AML-193 (cell line): ENCODE measurements around the gene EEF1AKMT3.

Source experiments
- DNase-seq, 2 experiments: peaks; one replicate each; lab custom pipeline; 2025; lab: John Stamatoyannopoulos, UW

Gene EEF1AKMT3

DNA sequence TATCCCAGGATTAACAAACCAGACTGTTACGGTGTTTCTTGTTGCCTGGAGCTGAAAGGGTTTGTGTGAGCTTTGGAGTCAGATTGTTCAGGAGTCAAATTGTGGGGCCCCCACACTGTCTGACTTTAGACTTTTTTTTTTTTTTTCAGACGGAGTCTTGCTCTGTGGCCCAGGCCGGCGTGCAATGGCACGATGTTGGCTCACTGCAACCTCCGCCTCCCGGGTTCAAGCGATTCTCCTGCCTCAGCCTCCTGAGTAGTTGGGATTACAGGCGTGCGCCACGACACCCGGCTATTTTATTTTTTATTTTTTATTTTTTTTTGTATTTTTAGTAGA is 11.0 kb downstream of the EEF1AKMT3 start:
- no peak for DNase-seq

DNA sequence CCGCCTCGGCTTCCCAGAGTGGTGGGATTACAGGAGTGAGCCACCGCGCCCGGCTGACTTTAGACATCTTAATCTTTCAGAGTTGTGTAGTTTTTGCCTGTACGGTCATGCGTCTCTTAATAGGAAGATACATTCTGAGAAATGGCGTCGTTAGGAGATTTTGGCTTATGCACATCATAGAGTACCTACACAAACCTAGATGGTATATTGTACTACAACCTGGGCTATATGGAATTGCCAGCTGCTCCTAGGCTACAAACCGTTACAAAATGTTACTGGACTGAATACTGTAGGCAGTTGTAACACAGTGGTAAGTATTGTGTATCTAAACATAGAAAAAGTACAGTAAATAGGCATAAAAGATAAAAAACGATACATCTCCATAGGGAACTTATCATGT is 11.4 kb downstream of the EEF1AKMT3 start:
- no peak for DNase-seq

DNA sequence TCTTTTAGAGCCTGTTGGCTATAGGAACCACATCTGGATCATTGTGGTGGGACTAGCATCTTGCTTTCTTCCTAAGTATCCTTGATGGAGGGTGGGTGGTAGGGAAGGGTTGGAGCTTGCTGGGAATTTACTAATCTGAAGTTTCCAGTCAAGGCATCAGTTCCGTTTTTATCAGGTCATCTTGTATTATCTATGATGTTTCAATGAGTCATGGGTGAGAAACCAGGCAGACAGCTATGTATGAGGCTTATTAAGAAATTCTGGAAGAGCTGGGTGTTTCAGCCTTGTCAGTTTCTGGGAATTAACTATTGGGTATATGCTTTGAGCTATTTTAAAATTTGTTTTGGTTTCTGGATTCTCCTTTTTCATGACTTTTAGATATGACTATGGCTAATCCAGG is 21.5 kb downstream of the EEF1AKMT3 start:
- no peak for DNase-seq

DNA sequence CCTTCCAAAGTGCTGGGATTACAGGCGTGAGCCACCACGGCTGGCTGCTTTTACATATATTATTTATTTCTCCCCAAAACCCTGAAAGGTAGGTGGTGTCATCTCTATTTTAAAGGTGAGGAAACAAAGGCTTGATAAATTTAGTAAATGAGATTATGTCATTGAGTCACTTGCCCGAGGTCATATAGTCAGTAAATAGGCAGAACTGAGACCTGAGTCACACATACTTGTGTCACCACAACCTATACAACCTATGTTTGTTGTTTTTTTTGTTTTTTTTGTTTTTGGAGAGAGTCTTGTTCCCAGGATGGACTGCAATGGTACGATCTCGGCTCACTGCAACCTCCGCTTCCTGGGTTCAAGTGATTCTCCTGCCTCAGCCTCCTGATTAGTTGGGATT is 22.9 kb downstream of the EEF1AKMT3 start:
- no peak for DNase-seq

DNA sequence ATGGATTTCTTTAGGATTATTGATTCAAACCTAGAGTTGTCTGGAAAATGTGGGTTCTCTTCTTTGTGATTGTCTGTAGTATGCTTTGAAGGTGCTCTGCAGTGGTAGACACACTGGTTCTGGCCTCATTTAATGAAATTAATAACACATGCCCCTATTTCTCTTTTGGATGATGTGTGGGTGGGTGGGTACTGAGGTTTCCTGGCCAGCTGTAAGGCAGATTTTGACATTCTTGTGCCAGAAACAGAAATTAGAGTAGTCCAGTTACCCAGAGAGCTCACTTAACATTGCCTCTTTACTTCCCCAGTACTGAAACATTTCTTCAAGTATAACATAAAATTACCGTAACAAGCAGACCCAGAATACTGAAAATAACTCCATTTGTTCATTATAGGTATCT is 24.6 kb downstream of the EEF1AKMT3 start:
- no peak for DNase-seq

DNA sequence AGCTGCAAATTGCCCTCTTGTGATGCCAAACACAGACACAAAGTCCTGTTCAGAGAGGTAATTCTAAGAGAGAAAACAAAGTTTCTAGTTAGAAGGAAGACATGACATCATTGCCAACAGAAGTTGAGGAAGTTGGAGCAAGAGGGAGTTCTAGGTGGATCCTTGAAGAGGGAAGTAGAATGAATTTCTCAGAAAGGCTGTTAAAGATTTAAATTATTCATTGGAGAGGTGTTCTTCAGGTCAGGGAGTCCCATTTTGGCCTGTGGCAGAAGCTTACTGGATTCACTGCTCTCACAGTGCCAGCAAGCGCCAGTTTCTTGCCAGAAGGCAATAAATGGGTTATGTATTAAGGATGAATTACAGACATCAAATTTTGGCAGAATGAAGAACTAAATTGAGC is 25.5 kb downstream of the EEF1AKMT3 start:
- DNase-seq: peak; percentile 47 to 51

DNA sequence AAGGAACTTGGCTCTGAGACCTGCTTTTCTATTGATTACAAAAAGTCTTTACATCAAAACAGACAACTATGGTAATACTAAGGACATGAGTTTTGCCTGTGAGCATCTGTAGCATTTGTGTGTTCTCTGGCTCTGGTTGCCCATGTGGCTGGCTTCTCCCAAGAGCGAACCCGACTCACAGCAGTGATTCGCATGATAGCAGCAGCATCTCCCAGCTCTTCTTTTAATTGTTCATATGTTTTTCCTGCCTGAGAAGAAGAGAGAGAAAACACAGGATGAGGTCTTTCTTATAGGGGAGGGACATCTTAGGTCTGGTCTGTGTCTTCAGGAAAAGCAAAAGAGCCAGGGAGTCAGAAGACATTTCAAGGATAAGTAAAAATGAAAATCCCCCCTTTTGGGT is 28.6 kb downstream of the EEF1AKMT3 start:
- DNase-seq: no peak

DNA sequence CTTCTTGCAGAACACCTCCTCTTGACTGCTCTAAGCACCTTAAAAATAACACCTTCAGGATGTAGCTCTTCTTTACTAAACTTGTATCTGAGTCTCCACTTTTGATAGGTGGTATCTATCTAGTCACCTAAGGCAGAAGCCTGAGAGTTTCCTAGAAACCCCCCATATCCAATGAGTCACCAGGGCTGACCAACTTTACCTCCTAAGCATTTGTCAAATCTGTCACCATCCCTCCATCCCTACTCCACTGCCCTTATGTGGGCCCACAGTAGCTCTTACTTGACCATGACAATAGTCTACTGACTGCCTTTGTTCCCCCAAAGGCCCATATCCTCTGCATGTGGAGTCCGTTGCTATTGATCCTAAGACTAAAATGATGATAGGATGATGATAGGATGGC is 30.2 kb downstream of the EEF1AKMT3 start:
- no peak for DNase-seq

DNA sequence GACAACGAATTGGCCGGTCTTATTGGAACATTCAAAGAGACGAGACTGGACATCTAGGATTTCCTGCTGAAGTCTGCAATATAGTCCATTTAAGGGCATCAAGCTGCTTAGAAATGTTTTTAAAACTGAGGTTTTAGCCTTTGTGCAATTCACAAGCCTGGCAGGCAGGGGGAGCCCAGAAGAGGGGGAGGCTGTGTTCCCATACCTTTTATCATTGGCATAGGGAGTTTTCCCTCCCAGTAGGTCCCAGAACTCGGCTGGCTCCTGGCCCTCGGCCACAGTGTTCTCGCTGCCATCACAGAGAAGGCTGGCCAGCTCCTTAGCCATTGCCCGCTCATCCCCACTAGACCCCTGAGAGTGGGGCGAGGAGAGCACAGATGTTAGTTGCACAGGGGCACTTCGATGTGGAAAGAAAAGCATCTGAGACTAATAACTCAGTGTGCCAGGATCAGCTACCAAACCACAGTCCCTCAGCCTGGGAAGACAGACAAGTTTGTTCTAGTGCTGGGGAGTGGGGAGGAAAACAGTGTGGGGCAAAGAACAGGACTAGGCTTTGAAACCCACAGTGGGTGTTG is 31.0 kb downstream of the EEF1AKMT3 start:
- peak; percentile 7 to 45 for DNase-seq

DNA sequence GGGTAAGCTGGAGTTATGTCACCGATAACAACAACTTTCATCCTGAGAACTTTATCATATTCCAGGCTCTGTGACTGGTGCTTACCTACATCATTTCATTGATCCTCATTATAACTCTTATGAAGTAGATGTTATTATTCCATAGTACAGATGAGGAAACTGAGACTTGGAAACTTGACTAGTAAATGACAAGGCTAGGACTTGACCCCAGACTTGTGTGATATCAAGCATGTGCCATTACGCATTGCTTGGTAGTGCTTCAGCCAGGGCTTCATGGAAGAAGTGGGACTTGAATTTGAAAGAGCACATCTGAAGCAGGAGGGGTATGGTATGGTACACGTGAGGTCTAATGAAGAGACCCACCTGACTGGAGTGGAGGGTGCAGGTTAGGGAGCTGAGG is 34.3 kb downstream of the EEF1AKMT3 start:
- DNase-seq: no peak

DNA sequence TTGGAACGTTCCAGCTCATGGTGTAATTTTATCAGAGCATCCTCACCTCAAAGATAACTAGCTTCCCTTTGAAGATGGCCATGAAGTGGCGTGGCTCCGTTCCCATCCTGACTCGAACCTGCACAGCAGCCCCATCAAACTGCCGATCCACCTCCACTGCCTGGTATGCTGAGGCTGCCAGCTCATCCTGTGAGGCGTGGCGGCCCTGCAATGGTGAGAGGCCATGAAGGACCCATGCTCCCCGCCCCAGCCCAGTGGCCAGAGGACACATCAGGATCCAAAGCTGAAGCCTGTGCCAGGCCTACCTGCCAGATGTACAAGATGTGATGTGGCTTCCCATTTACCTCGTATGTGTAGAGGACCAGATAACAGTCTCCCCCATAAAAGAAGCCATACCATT is 34.9 kb downstream of the EEF1AKMT3 start:
- DNase-seq: no peak

DNA sequence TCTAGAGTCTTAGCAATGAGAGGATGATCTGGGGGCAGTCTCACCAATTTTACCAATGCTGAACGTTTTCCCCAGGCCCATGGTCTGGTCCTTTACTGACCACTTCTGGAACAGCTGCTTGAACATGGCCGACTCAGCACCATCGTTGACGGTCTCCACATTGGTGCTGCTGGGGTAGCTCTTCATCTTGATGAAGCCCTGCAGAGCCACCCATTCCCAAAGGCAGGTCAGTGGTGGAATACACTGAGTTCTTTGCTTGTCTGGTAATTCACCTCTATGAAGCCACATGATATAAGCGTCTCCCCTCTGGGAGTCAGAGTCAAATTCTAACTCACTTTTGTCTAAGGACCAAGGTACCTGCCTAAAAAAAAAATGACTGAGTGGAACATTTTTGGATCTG is 35.9 kb downstream of the EEF1AKMT3 start:
- DNase-seq: no peak

DNA sequence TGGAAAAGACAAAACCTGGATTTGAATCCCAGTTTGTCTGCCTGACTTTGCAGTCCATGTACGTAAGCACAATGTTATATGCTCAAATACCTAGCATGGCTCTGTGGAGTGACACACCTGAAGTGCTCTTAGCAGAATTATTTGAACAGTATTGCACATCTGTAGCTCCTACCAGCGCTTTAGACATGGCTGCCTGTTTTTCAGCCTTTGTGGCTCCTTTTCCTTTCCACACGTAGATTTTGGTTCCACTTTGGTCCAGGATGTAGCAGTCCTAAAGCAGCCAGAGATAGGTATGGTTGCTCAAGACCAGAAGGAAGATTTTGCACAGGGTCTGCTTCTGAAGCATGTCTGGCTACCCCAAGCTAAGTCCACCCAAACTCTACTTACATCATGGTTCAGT is 37.0 kb downstream of the EEF1AKMT3 start:
- no peak for DNase-seq

DNA sequence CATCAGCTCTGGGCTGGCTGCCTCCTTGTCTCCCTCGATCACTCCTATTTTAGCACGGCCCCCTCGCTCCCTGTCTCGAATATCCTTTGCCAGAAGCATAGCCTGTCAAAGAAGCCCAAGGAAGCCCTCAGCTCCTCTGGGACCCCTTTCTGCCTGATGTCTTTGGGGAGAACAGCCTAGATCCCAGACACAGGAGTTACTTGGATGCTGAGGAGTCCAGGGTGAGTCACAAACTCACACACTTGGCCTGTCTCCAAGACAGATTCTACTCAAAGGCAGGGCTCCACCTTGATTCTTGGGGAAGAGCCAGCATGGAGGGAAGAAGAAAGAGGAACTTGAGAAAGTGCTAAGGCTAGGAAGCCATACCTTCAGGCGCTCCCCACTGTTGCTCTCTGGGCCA is 38.0 kb downstream of the EEF1AKMT3 start:
- peak; percentile 4 to 5 for DNase-seq

DNA sequence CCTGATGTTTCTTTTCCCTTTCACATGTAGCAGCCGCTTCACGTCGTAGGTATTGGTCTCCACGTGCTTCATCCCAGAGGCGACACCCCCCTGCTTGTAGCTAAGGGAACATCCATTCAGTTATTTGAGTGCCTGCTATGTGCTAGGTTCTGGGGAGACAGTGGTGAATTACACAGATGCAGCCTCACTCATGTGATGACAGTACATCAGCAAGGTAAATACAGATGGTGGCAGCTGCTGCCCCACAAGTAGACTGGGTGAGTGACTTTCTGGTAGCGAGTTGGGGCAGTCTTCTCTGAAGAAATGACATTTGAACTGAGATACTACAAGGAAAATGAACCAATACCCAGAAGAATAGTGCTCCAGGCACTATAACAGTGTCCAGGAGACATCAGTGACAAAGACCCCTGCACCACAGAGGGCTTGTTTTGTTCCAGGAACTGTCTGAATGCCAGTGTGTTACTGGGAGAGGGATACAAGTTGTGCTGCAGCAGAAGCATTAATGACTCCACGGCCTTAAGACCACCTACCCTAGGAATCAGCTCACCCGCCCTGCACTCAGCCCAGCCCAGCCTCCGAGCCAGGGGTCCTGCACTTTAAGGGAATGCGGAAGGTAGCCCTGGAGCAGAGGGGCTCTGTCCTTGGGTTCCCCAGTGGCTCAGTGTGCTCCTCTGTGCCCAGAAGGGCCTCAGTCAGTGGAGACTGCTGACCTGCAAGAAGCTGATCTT is 38.8 kb downstream of the EEF1AKMT3 start:
- no peak for DNase-seq

DNA sequence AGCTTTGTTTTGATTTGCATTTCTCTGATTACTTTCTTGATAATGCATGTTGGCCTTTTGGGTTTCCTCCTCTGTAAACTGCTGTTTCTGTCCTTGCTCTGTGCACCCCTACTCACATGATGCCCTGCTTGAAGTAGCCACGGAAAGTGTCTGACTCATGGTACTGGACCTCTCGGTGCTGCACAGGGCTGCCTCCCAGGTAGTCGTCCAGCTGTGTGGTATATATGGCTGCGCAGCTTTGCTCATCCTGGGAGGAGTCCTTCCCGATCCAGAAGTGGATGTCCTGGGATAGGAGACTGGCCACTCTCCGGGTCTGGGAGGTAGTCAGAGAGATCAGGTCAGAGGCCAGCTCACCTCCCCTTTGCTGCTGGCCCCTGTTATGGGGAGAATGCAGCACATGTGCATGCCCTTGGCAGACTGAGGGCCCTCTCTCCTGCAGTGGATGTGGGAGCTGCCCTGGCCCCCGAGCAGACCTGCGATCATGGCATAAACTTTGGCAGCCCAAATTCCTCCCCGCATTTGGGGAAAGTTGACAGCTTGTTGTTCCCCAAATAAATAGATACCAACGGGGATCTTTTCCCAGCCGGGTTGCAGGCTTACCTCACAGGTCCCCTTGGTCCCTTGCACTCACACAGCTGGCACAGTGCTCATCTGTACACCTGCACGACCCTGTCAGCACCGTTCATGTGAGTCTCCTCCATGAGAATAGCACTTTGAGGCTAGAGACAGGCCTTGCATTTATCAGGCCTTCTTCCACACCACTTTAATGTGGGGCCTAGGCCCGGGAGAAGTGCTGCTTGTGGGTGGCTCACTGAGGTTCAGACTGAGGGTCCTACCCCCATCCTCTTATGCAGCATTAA is 40.9 kb downstream of the EEF1AKMT3 start:
- no peak for DNase-seq

DNA sequence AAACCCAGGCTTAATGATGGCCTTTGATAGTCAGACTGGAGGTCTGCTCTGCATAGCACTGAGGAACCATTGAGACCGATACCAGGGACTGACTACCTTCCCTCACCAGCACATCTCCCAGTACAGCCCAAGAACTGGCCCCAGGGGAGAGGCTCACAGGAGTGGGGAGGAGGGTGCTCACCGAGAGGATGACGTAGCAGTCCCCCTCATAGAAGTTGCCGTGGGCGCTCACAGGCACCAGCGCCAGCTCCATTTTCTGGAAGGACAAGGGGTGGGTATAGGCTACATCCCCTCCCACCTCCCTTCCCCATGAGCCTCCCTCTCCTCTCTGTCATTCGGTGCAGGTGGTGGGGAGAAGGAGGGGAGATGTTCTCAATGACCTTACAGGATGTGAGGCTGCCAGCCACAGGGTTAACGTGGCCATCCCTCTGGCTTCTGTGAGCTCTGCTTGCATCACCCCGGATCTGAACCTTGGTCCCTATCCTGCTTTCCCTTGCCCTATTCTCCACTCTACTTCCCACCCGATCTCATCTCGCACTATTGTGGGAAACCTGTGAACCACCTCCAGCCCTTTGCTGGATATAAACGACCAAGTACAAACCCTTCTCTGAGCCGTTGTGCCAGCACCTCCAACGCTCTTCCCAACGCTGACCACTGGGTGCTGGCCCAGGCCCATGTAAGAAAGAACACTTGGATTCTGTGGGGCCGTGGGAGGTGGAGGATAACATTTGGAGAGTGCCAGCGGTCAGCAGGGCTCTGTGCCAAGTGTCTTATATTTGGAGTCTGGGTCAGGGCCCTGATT is 41.8 kb downstream of the EEF1AKMT3 start:
- DNase-seq: no peak

DNA sequence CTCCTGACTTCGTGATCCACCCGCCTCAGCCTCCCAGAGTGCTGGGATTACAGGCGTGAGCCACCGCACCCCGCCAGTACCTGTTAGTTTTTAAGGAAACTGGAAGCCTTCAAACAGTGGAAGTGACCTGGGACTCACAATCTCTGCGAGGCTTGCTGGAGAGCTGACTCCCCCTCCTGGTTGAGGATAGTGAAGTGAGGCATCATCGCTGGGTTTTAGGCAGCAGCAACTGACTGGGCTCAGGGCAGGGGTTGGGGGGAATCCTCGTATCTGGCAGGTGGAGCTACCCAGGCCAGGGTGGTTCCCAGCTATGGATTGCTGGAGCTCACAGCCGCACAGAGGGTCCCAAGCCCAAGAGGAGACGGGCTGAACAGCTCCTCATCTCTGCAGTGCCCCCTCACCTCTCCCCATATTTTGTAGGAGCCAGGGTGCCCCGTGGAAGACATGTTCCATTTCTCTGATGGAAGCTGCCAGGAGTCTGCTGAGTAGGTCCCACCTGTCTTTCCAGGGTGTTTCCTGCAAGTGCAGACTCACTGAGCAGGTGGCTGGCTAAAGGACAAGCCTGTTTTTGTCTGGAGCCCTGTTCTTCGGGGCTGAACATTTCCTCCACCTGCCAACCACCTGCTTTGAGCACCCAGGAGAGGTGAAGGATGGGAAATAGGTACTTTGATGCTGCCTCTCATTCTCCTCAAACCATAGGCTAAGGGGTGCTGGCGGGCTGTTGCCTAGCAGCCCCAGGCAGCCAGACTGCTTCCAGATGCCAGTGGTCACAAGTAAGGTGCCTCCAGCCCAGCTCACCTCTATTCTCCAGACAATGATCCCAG is 43.0 kb downstream of the EEF1AKMT3 start:
- DNase-seq: no peak

DNA sequence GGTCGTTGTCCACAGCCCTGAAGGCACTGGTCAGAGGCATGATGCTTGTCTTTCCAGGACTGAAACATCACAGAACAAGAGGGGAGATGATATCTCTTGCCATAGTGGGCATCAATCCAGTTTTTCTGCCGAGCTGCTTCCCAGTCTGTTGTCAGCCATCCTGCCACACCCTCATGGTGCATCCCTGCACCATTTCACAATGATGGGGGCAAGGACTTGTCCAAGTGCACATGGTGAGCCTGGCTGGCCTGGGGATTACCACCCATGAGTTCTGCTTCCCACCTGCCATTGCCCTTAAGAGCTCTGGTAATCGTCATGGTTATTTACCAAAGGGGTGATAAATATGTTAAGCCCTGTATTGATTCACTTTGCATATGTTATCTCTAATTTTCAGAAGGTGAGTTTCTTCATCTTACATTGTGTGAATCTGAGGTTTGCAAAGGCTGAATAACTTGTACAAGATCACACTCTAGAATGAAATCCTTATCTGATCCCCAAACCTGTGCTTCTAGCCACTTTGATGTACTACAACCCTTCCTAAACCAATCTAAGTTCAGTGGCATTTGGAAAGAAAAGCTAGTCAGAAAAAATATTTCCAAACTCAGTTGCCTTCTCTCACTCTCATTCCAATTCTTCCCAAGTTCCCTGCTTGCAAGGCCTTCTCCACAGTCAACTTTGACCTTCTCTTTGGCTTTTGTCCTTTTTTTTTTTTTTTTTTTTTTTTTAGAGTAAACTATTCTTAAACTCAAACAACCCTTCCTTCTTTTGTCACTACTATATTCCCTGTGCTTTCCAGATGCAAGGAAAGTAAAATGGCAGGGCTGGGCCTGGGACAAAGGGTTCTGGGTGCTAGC is 43.8 kb downstream of the EEF1AKMT3 start:
- DNase-seq: no peak

DNA sequence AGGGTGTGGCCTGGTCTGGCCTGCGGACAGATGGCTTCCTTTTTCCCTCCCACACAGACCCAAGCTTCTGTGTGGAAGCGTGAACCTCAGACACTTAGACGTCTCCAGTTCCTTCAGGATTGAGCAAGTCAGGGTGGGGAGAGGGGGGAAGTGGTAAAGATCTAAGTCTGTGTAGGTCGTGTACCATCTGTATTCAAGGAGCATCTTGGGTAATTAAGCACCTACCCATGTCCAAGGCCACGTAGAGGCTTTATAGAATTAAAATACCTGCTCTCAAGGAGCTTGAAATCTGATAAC is 44.4 kb downstream of the EEF1AKMT3 start:
- peak; percentile 58 to 67 for DNase-seq
